ENCODE data around the gene TRAPPC3.
A peak's percentile ranks its signal among the peaks of the same experiment; 100 is the strongest.

The TRAPPC3 gene

GRCh38 chr1:36150296-36151133, 1.2 kb upstream of the TRAPPC3 start:
- peak; percentile 88 for DNase-seq

GRCh38 chr1:36149973-36150295, 648 bp upstream of the TRAPPC3 start:
- no peak for DNase-seq

GRCh38 chr1:36148821-36149236, 457 bp downstream of the TRAPPC3 start:
- no peak for DNase-seq

- DNase-seq, result no peak
Measured at GRCh38 chr1:36144413-36144812, 4.9 kb downstream of the TRAPPC3 start.

- DNase-seq, result no peak
Measured at GRCh38 chr1:36143424-36143823, 5.9 kb downstream of the TRAPPC3 start.

- DNase-seq, result no peak
Measured at GRCh38 chr1:36142121-36142520, 7.2 kb downstream of the TRAPPC3 start.

GRCh38 chr1:36139521-36139920, 9.8 kb downstream of the TRAPPC3 start:
- no peak for DNase-seq

GRCh38 chr1:36137776-36138175, 11.5 kb downstream of the TRAPPC3 start:
- no peak for DNase-seq

- no peak for DNase-seq
Measured at GRCh38 chr1:36137226-36137625, 12.1 kb downstream of the TRAPPC3 start.

- peak; percentile 73 for DNase-seq
Measured at GRCh38 chr1:36136535-36136934, 12.8 kb downstream of the TRAPPC3 start.

GRCh38 chr1:36135796-36136195, 13.5 kb downstream of the TRAPPC3 start:
- no peak for DNase-seq

GRCh38 chr1:36135330-36135667, 14.0 kb downstream of the TRAPPC3 start:
- DNase-seq, result no peak

- DNase-seq, result peak; percentile 44
Measured at GRCh38 chr1:36134505-36135329, 14.6 kb downstream of the TRAPPC3 start.

GRCh38 chr1:36134031-36134430, 15.3 kb downstream of the TRAPPC3 start:
- no peak for DNase-seq

- DNase-seq, result peak; percentile 80
Measured at GRCh38 chr1:36133484-36133883, 15.8 kb downstream of the TRAPPC3 start.

GRCh38 chr1:36132029-36132428, 17.3 kb downstream of the TRAPPC3 start:
- no peak for DNase-seq

- no peak for DNase-seq
Measured at GRCh38 chr1:36128905-36129206, 20.4 kb downstream of the TRAPPC3 start.

GRCh38 chr1:36128126-36128904, 21.0 kb downstream of the TRAPPC3 start:
- DNase-seq, result no peak

GRCh38 chr1:36126797-36127500, 22.3 kb downstream of the TRAPPC3 start:
- DNase-seq, result no peak

GRCh38 chr1:36126005-36126716, 23.1 kb downstream of the TRAPPC3 start:
- DNase-seq, result no peak

- DNase-seq, result no peak
Measured at GRCh38 chr1:36125129-36125991, 23.9 kb downstream of the TRAPPC3 start, which contains the start of gene COL8A2. COL8A2 (minus strand) TSS chr1:36125222; CDS start chr1:36100242, 24,980 bp downstream.

Measured in amniotic stem cell (primary cell).